Activated CD4-positive, alpha-beta T cell treated with anti-CD3 and anti-CD28 coated beads for 36 hours (primary cell): Measurements from ENCODE around the gene LYRM9. TPM values are rescaled to one million over a fixed set of nuclear protein-coding genes. Genes with fewer than 3 reads are reported as not detected.
"Not testable (repeated sequence)": the region's sequence is repeated elsewhere in the genome, so short reads cannot be mapped to it uniquely, and the experiment has no call there.

Experiments used
- ATAC-seq: fragments of 200-7000 bp; cut with Tn5 transposase; one replicate; pipeline ENCODE4 v1.10.0; 2021; ENCODE audit warnings: mild to moderate bottlenecking, moderate library complexity
- CTCF ChIA-PET: fragments of 350-600 bp; sonication (Branson Sonifier 250); formaldehyde crosslinking; loops from one replicate; lab custom pipeline; 2021; ENCODE audit warnings: antibody characterized with exemption; lab: Charles Lee
- POLR2A ChIA-PET: fragments of 350-600 bp; sonication (Branson Sonifier 250); formaldehyde crosslinking; loops from one replicate; lab custom pipeline; 2021; ENCODE audit warnings: antibody characterized with exemption, inconsistent platforms; lab: Charles Lee
- DNase-seq: peaks from one replicate; pipeline ENCODE4 v3.0.0-alpha.2; 2020
- H3K27ac Mint-ChIP-seq: one replicate; pipeline ENCODE4 v1.8.0; 2021; ENCODE audit warnings: mixed read lengths
- H3K27me3 Mint-ChIP-seq: one replicate; pipeline ENCODE4 v1.8.0; 2021; ENCODE audit warnings: mixed read lengths
- H3K36me3 Mint-ChIP-seq: one replicate; pipeline ENCODE4 v1.8.0; 2021; ENCODE audit warnings: low read depth, mixed read lengths
- H3K4me1 Mint-ChIP-seq: one replicate; pipeline ENCODE4 v1.8.0; 2021; ENCODE audit warnings: mixed read lengths
- H3K4me3 Mint-ChIP-seq: one replicate; pipeline ENCODE4 v1.8.0; 2021; ENCODE audit warnings: mild to moderate bottlenecking, moderate library complexity, mixed read lengths
- H3K9me3 Mint-ChIP-seq: one replicate; pipeline ENCODE4 v1.8.0; 2021; ENCODE audit warnings: low read depth, mixed read lengths
- intact Hi-C, 2 experiments: fragments of 100-400 bp; cut with DNase I in 1 of 2; cut with micrococcal nuclease in 1 of 2; formaldehyde crosslinking; loops; one replicate each; pipeline versions ENCODE4 v1.14.2 to v1.15.1; 2022 to 2024; cut with DNase I, micrococcal nuclease
- total RNA-seq, 2 experiments: library from RNA; stranded (reverse); gene quantifications; one replicate each; pipeline ENCODE4 v1.2.3, GENCODE V29; 2021

Gene LYRM9
- total RNA-seq, 2 experiments from 2014 or later, result 5.9 to 6.3 TPM

- Mint-ChIP-seq H3K36me3 (no peaks in the 10 kb centered on the region), H3K9me3 (no peaks in the 10 kb centered on the region), H3K27ac (no peak overlapping the region), H3K4me3 (no peak overlapping the region), H3K4me1 (peaks cover 22% of the 10 kb centered on the region), H3K27me3 (peaks cover 13% of the 10 kb centered on the region)
- ATAC-seq (no peak), DNase-seq (no peak)
- ChIA-PET CTCF (interaction anchor here (0.7 to 3.9 kb wide), 7 partner anchors 7 to 482 kb away, joined by 3 to 126 read pairs (median 11); no protein-coding TSS in a partner anchor), POLR2A (no interaction called here)
- intact Hi-C loops, result loop anchor here (2.0 to 10.0 kb wide), 4 partner anchors 153 to 595 kb away; partner anchors contain the start of genes NLK (in 1 of the 2) and TMEM97 (in 1 of the 2)
These were observed 1.3 kb downstream of the LYRM9 start for GRCh38 chr17:27891841-27892240.

GRCh38 chr17:27889711-27890251 lies 3.4 kb downstream of the LYRM9 start:
- no peak for ATAC-seq
- CTCF ChIA-PET, result interaction anchor here (1.0 to 1.6 kb wide), 2 partner anchors 8 to 84 kb away, joined by 3 to 5 read pairs; no protein-coding TSS in a partner anchor
- intact Hi-C loops, result loop anchor here (5.0 to 10.0 kb wide), 4 partner anchors 155 to 592 kb away; partner anchors contain the start of gene NLK (in 1 of the 2)
- no peak for DNase-seq
- Mint-ChIP-seq H3K36me3 (no peaks in the 10 kb centered on the region), H3K4me1 (peaks cover 22% of the 10 kb centered on the region), H3K27me3 (no peaks in the 10 kb centered on the region), H3K9me3 (no peaks in the 10 kb centered on the region), H3K4me3 (no peak overlapping the region), H3K27ac (no peak overlapping the region)
- POLR2A ChIA-PET, result no interaction called here

GRCh38 chr17:27888945-27889344 lies 4.2 kb downstream of the LYRM9 start:
- Mint-ChIP-seq H3K27ac (no peak overlapping the region), H3K4me3 (no peak overlapping the region), H3K36me3 (no peaks in the 10 kb centered on the region), H3K9me3 (no peaks in the 10 kb centered on the region), H3K4me1 (peaks cover 20% of the 10 kb centered on the region), H3K27me3 (no peaks in the 10 kb centered on the region)
- DNase-seq (no peak), ATAC-seq (no peak)
- CTCF ChIA-PET, result interaction anchor here (0.7 to 1.9 kb wide), 3 partner anchors 68 to 84 kb away, joined by 3 to 5 read pairs (median 4); no protein-coding TSS in a partner anchor
- intact Hi-C loops, result loop anchor here in 1 of 2 experiments (10.0 kb wide), 1 partner anchor 234 kb away; no protein-coding TSS in a partner anchor
- POLR2A ChIA-PET, result no interaction called here

- CTCF ChIA-PET, result interaction anchor here (0.6 to 1.9 kb wide), 3 partner anchors 80 to 280 kb away, joined by 4 to 5 read pairs (median 4); no protein-coding TSS in a partner anchor
- intact Hi-C loops, result loop anchor here in 1 of 2 experiments (10.0 kb wide), 1 partner anchor 233 kb away; no protein-coding TSS in a partner anchor
- no peak overlapping the region for H3K4me3 Mint-ChIP-seq
- peaks cover 13% of the 10 kb centered on the region for H3K4me1 Mint-ChIP-seq
- ATAC-seq, result no peak
- no peak for DNase-seq
- H3K36me3 Mint-ChIP-seq, result no peaks in the 10 kb centered on the region
- H3K27ac Mint-ChIP-seq, result peak overlapping the region; percentile 9
- POLR2A ChIA-PET, result no interaction called here
- no peaks in the 10 kb centered on the region for H3K27me3 Mint-ChIP-seq
- no peaks in the 10 kb centered on the region for H3K9me3 Mint-ChIP-seq
These were observed 5.1 kb downstream of the LYRM9 start for GRCh38 chr17:27888067-27888466.

- H3K27me3 Mint-ChIP-seq, H3K9me3 Mint-ChIP-seq, H3K36me3 Mint-ChIP-seq, POLR2A ChIA-PET, H3K4me1 Mint-ChIP-seq, H3K27ac Mint-ChIP-seq, DNase-seq, H3K4me3 Mint-ChIP-seq, ATAC-seq: not testable (repeated sequence)
- intact Hi-C loops, result loop anchor here in 1 of 2 experiments (10.0 kb wide), 1 partner anchor 232 kb away; no protein-coding TSS in a partner anchor
- CTCF ChIA-PET, result interaction anchor here (2.0 to 9.8 kb wide), 2 partner anchors 79 to 232 kb away, joined by 8 to 320 read pairs; no protein-coding TSS in a partner anchor
These were observed 6.7 kb downstream of the LYRM9 start for GRCh38 chr17:27886348-27886906.

GRCh38 chr17:27882162-27882840 lies 10.9 kb downstream of the LYRM9 start:
- no peaks in the 10 kb centered on the region for H3K36me3 Mint-ChIP-seq
- ChIA-PET CTCF (interaction anchor here (0.6 to 9.8 kb wide), 8 partner anchors 11 to 353 kb away, joined by 3 to 320 read pairs (median 4); partner anchors contain the start of genes LYRM9 and NOS2), POLR2A (no interaction called here)
- H3K27ac Mint-ChIP-seq, result no peak overlapping the region
- intact Hi-C loops, result loop anchor here in 1 of 2 experiments (10.0 kb wide), 1 partner anchor 228 kb away; no protein-coding TSS in a partner anchor
- H3K4me3 Mint-ChIP-seq, result no peak overlapping the region
- DNase-seq (no peak), ATAC-seq (no peak)
- no peaks in the 10 kb centered on the region for H3K9me3 Mint-ChIP-seq
- no peaks in the 10 kb centered on the region for H3K27me3 Mint-ChIP-seq
- H3K4me1 Mint-ChIP-seq, result peaks cover 17% of the 10 kb centered on the region

- H3K9me3 Mint-ChIP-seq, result no peaks in the 10 kb centered on the region
- H3K4me3 Mint-ChIP-seq, result no peak overlapping the region
- no peaks in the 10 kb centered on the region for H3K36me3 Mint-ChIP-seq
- peak; percentile 85 for DNase-seq
- intact Hi-C loops, result loop anchor here (1.0 to 10.0 kb wide), 6 partner anchors 70 to 225 kb away; no protein-coding TSS in a partner anchor
- no peak overlapping the region for H3K27ac Mint-ChIP-seq
- peaks cover 17% of the 10 kb centered on the region for H3K4me1 Mint-ChIP-seq
- peak; percentile 91 for ATAC-seq
- CTCF ChIA-PET, result interaction anchor here (0.6 to 9.8 kb wide), 39 partner anchors 10 to 454 kb away, joined by 3 to 320 read pairs (median 5); partner anchors contain the start of genes LYRM9 and NOS2
- POLR2A ChIA-PET, result interaction anchor here (0.7 to 1.5 kb wide), 3 partner anchors 71 to 120 kb away, joined by 3 to 6 read pairs (median 4); no protein-coding TSS in a partner anchor
- H3K27me3 Mint-ChIP-seq, result no peaks in the 10 kb centered on the region
These were observed 13.1 kb downstream of the LYRM9 start for GRCh38 chr17:27879987-27880608.

GRCh38 chr17:27878776-27879562 lies 14.2 kb downstream of the LYRM9 start:
- intact Hi-C loops, result loop anchor here (1.0 kb wide), 2 partner anchors 69 to 71 kb away; no protein-coding TSS in a partner anchor

GRCh38 chr17:27873746-27874145 lies 19.4 kb downstream of the LYRM9 start:
- no peak overlapping the region for H3K27ac Mint-ChIP-seq
- peaks cover 4% of the 10 kb centered on the region for H3K4me1 Mint-ChIP-seq
- H3K27me3 Mint-ChIP-seq, result no peaks in the 10 kb centered on the region
- intact Hi-C loops, result no loop called here
- ChIA-PET POLR2A (no interaction called here), CTCF (interaction anchor here (3.8 kb wide), 1 partner anchor 20 kb away, joined by 12 read pairs; the partner anchor contains the start of gene LYRM9)
- H3K4me3 Mint-ChIP-seq, result no peak overlapping the region
- ATAC-seq (no peak), DNase-seq (no peak)
- H3K9me3 Mint-ChIP-seq, result no peaks in the 10 kb centered on the region
- no peaks in the 10 kb centered on the region for H3K36me3 Mint-ChIP-seq

More at GRCh38 chr17:27878776-27879562, 14.2 kb downstream of the LYRM9 start:
- H3K27me3 Mint-ChIP-seq, result no peaks in the 10 kb centered on the region
- H3K4me1 Mint-ChIP-seq, result peaks cover 17% of the 10 kb centered on the region
- CTCF ChIA-PET, result interaction anchor here (0.6 to 9.8 kb wide), 29 partner anchors 8 to 226 kb away, joined by 3 to 320 read pairs (median 5); partner anchors contain the start of genes LYRM9 and NOS2
- H3K4me3 Mint-ChIP-seq, result no peak overlapping the region
- no peaks in the 10 kb centered on the region for H3K9me3 Mint-ChIP-seq
- POLR2A ChIA-PET, result interaction anchor here (1.5 kb wide), 1 partner anchor 70 kb away, joined by 6 read pairs; no protein-coding TSS in a partner anchor
- H3K36me3 Mint-ChIP-seq, result no peaks in the 10 kb centered on the region
- DNase-seq (peak; percentile 78), ATAC-seq (peak; percentile 86)
- peak overlapping the region; percentile 58 for H3K27ac Mint-ChIP-seq

- CTCF ChIA-PET, result interaction anchor here (3.8 kb wide), 1 partner anchor 21 kb away, joined by 12 read pairs; the partner anchor contains the start of gene LYRM9
- Mint-ChIP-seq H3K27ac (no peak overlapping the region), H3K9me3 (no peaks in the 10 kb centered on the region), H3K4me1 (no peaks in the 10 kb centered on the region), H3K4me3 (no peak overlapping the region), H3K36me3 (no peaks in the 10 kb centered on the region), H3K27me3 (no peaks in the 10 kb centered on the region)
- intact Hi-C loops, result no loop called here
- ATAC-seq (no peak), DNase-seq (no peak)
- POLR2A ChIA-PET, result no interaction called here
These were observed 20.0 kb downstream of the LYRM9 start for GRCh38 chr17:27873211-27873610.
